ENCODE measurements around the gene APEH. TPM values are rescaled to one million over a fixed set of nuclear protein-coding genes. Genes with fewer than 3 reads are reported as not detected.
"Not testable (repeated sequence)": the region's sequence is repeated elsewhere in the genome, so short reads cannot be mapped to it uniquely, and the experiment has no call there.

Gene APEH
- total RNA-seq, 1 experiment from 2014 or later: 273 TPM

DNA sequence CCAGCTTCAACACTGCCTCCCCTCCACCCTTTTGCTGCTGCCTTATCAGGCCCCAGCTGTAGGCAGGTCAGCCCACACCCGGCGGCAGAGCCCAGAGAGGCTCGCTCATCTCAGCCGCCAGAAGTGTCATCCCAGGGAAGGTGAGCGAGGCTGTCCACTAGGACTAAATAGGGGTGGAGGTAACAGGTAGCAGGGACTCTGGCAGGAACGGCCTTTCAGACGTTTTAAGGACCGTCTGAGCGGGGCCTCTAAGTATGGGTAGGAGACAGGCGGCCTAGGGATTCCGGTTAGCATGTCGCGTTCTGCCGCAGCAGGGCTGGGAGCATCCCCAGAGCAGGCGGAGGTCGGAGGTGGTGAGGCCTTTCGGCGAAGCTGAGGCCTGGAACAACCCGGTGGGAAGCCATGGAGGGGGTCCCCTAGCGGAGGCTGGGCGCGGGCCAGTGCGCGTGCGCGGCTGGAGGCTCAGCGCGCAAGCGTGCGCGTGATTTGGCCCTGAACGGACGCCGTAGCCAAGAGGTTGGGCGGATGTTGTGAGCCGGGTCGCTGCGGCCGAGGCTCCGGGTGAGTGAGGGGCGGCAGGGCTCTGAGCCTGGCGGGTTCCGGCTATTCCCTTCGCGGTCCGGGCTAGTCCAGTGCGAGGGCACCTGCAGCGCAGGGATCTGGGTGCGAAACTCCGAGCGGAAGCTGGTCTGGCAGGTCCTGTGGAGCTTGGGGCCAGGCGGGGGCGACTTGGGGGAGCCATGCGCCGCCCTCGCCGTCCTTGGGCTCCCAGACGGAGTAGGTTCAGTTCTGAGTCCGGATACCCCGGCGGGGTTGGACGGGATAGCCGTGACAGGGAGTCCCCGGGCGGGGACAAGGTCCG lies 15.1 kb downstream of the APEH start, which contains the start of the genes MST1 and RNF123 (continued):
- TF ChIP-seq ESRRA (CRISPR knock-in tag; IDR thresholded peaks at IDR 0.05; ENCODE audit: borderline replicate concordance): peak; percentile 28; the same call in 1 of the 2 replicates
- TF ChIP-seq ZNF317 (CRISPR knock-in tag; IDR thresholded peaks at IDR 0.05; ENCODE audit: borderline replicate concordance, low read depth): no peak
- TF ChIP-seq, protein P1, sequence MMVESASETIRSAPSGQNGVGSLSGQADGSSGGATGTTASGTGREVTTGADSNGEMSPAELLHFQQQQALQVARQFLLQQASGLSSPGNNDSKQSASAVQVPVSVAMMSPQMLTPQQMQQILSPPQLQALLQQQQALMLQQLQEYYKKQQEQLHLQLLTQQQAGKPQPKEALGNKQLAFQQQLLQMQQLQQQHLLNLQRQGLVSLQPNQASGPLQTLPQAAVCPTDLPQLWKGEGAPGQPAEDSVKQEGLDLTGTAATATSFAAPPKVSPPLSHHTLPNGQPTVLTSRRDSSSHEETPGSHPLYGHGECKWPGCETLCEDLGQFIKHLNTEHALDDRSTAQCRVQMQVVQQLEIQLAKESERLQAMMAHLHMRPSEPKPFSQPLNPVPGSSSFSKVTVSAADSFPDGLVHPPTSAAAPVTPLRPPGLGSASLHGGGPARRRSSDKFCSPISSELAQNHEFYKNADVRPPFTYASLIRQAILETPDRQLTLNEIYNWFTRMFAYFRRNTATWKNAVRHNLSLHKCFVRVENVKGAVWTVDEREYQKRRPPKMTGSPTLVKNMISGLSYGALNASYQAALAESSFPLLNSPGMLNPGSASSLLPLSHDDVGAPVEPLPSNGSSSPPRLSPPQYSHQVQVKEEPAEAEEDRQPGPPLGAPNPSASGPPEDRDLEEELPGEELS (CRISPR knock-in tag; IDR thresholded peaks at IDR 0.05): peak; percentile 79
- no peak for TF ChIP-seq OVOL2 (CRISPR knock-in tag; IDR thresholded peaks at IDR 0.05; ENCODE audit: borderline replicate concordance)
- TF ChIP-seq, protein P2, sequence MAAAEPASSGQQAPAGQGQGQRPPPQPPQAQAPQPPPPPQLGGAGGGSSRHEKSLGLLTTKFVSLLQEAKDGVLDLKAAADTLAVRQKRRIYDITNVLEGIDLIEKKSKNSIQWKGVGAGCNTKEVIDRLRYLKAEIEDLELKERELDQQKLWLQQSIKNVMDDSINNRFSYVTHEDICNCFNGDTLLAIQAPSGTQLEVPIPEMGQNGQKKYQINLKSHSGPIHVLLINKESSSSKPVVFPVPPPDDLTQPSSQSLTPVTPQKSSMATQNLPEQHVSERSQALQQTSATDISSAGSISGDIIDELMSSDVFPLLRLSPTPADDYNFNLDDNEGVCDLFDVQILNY (CRISPR knock-in tag; IDR thresholded peaks at IDR 0.05): peak; percentile 71; the same call in 1 of the 2 replicates
- peak; percentile 42; the same call in 1 of the 2 replicates for TF ChIP-seq GTF2I (CRISPR knock-in tag; conservative IDR thresholded peaks at IDR 0.05)
- TF ChIP-seq IRF2 (CRISPR knock-in tag; IDR thresholded peaks at IDR 0.05; ENCODE audit: borderline replicate concordance, low read depth): 0 out of 2 replicates have a peak, but pooled peaks have one; percentile 46
- 0 out of 2 replicates have a peak, but pooled peaks have one; percentile 51 for TF ChIP-seq TCF7 (CRISPR knock-in tag; IDR thresholded peaks at IDR 0.05; ENCODE audit: low read depth)
- TF ChIP-seq, protein P3, sequence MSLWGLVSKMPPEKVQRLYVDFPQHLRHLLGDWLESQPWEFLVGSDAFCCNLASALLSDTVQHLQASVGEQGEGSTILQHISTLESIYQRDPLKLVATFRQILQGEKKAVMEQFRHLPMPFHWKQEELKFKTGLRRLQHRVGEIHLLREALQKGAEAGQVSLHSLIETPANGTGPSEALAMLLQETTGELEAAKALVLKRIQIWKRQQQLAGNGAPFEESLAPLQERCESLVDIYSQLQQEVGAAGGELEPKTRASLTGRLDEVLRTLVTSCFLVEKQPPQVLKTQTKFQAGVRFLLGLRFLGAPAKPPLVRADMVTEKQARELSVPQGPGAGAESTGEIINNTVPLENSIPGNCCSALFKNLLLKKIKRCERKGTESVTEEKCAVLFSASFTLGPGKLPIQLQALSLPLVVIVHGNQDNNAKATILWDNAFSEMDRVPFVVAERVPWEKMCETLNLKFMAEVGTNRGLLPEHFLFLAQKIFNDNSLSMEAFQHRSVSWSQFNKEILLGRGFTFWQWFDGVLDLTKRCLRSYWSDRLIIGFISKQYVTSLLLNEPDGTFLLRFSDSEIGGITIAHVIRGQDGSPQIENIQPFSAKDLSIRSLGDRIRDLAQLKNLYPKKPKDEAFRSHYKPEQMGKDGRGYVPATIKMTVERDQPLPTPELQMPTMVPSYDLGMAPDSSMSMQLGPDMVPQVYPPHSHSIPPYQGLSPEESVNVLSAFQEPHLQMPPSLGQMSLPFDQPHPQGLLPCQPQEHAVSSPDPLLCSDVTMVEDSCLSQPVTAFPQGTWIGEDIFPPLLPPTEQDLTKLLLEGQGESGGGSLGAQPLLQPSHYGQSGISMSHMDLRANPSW (CRISPR knock-in tag; conservative IDR thresholded peaks at IDR 0.05; ENCODE audit: low read depth): no peak
- peak; percentile 41; the same call in 1 of the 2 replicates for TF ChIP-seq ZNF416 (CRISPR knock-in tag; IDR thresholded peaks at IDR 0.05)
- 0 out of 2 replicates have a peak, but pooled peaks have one; percentile 51 for TF ChIP-seq ZNF232 (CRISPR knock-in tag; IDR thresholded peaks at IDR 0.05)
- TF ChIP-seq NR2C2 (CRISPR knock-in tag; IDR thresholded peaks at IDR 0.05): peak; percentile 51
- no peak for TF ChIP-seq JAZF1 (CRISPR knock-in tag; IDR thresholded peaks at IDR 0.05)
- no peak for TF ChIP-seq ATF1 (CRISPR knock-in tag; IDR thresholded peaks at IDR 0.05)
- no peak for TF ChIP-seq ZNF138 (CRISPR knock-in tag; conservative IDR thresholded peaks at IDR 0.05)
- TF ChIP-seq RORB (CRISPR knock-in tag; IDR thresholded peaks at IDR 0.05): no peak
- TF ChIP-seq EMX1 (CRISPR knock-in tag; IDR thresholded peaks at IDR 0.05): no peak
- no peak for TF ChIP-seq FOXJ3 (CRISPR knock-in tag; IDR thresholded peaks at IDR 0.05; ENCODE audit: borderline replicate concordance)
- TF ChIP-seq, protein P4, sequence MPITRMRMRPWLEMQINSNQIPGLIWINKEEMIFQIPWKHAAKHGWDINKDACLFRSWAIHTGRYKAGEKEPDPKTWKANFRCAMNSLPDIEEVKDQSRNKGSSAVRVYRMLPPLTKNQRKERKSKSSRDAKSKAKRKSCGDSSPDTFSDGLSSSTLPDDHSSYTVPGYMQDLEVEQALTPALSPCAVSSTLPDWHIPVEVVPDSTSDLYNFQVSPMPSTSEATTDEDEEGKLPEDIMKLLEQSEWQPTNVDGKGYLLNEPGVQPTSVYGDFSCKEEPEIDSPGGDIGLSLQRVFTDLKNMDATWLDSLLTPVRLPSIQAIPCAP (CRISPR knock-in tag; IDR thresholded peaks at IDR 0.05): 0 out of 2 replicates have a peak, but pooled peaks have one; percentile 24
- no peak for TF ChIP-seq MXD4 (CRISPR knock-in tag; IDR thresholded peaks at IDR 0.05; ENCODE audit: borderline replicate concordance)
- peak; percentile 89 for TF ChIP-seq MYBL2 (CRISPR knock-in tag; IDR thresholded peaks at IDR 0.05)
- peak; percentile 55; the same call in 1 of the 2 replicates for TF ChIP-seq CREM (CRISPR knock-in tag; IDR thresholded peaks at IDR 0.05)
- peak; percentile 99 for TF ChIP-seq FOXK1 (CRISPR knock-in tag; IDR thresholded peaks at IDR 0.05)
- TF ChIP-seq, protein P5, sequence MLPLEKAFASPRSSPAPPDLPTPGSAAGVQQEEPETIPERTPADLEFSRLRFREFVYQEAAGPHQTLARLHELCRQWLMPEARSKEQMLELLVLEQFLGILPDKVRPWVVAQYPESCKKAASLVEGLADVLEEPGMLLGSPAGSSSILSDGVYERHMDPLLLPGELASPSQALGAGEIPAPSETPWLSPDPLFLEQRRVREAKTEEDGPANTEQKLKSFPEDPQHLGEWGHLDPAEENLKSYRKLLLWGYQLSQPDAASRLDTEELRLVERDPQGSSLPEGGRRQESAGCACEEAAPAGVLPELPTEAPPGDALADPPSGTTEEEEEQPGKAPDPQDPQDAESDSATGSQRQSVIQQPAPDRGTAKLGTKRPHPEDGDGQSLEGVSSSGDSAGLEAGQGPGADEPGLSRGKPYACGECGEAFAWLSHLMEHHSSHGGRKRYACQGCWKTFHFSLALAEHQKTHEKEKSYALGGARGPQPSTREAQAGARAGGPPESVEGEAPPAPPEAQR (CRISPR knock-in tag; IDR thresholded peaks at IDR 0.05): no peak
- TF ChIP-seq NFATC4 (CRISPR knock-in tag; IDR thresholded peaks at IDR 0.05): no peak
- peak; percentile 95; the same call in 1 of the 2 replicates for TF ChIP-seq CBFB (CRISPR knock-in tag; IDR thresholded peaks at IDR 0.05; ENCODE audit: low read depth)
- 0 out of 2 replicates have a peak, but pooled peaks have one; percentile 65 for TF ChIP-seq NR3C1 (CRISPR knock-in tag; conservative IDR thresholded peaks at IDR 0.05; ENCODE audit: low read depth)

DNA sequence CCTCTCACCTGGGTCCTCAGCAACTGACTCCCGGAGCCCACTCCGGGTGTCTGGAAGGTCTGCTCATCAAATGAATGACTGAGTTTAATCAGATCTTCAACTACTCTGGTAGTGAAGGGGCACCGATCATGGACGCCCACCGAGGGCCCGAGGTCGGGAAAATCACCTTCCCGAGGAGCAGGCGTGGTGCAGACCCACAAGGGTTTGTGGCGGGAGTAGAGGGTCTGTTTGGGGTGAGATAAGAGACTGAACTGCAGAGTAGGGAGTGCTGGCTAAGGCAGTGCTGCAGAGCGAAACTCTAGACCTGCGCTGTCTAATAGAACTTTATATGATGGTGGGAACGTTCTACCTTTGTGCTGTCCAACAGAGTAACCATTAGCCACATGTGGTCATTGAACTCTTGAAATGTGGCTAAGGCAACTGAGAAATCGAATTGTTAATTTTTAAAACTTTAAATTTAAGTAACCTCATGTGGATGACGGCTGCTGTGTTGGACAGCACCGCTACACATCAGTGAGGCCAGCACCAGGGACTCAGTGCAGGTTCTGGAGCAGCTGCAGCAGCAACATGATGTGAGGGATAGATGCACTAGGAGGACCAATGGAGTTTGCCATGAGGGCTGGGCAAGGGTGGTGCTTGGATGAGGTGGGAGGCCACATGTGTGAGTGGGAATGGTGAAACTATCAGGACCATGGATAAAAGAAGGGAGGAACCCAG lies 15.9 kb downstream of the APEH start:
- ATAC-seq; H3K9me3 Mint-ChIP-seq; H3K27me3 Mint-ChIP-seq (ENCODE audit: low read depth); H3K36me3 Mint-ChIP-seq; POLR2A ChIA-PET; DNase-seq (ENCODE audit: low spot score): not testable (repeated sequence)
- H3K4me3 Mint-ChIP-seq: peak overlapping the region; percentile 98
- H3K4me1 Mint-ChIP-seq: peaks cover 21% of the 10 kb centered on the region
- H3K27ac Mint-ChIP-seq: peak overlapping the region; percentile 65
- CTCF ChIA-PET: interaction anchor here (0.6 to 1.0 kb wide), 2 partner anchors 123 to 178 kb away, joined by 3 read pairs; no protein-coding TSS in a partner anchor
